SK-N-MC (cell line): ENCODE measurements around the gene CMIP.

Experiments used
- EZH2 ChIP-seq: fragments of 200-600 bp; sonication (generic); IDR thresholded peaks from one replicate; pipeline ENCODE4 v1.6.1; 2017; ENCODE audit warnings: antibody characterized with exemption
- FOXP2 ChIP-seq: optimal IDR thresholded peaks from 2 replicates; pipeline ENCODE3; 2011; ENCODE audit warnings: mild to moderate bottlenecking, moderate library complexity; ENCODE audit not compliant: insufficient read depth; ENCODE audit errors: extremely low read length, control extremely low read depth
- POLR2AphosphoS5 ChIP-seq: IDR thresholded peaks from 2 replicates; pipeline ENCODE4 v1.6.1; 2012; ENCODE audit warnings: mild to moderate bottlenecking, low read depth, low read length, borderline replicate concordance

- TF ChIP-seq EZH2 (no peak), POLR2AphosphoS5 (no peak), FOXP2 (no peak)
Observed at GRCh38 chr16:81582655-81583441, 138.2 kb downstream of the CMIP start.
